GM21619 (cell line): ENCODE results near the gene PPP1R17.

Experiments used
- ATAC-seq: cut with Tn5 transposase; IDR thresholded peaks from one replicate; pipeline ENCODE4 v1.9.1; 2021; ENCODE audit not compliant: unreplicated experiment

The PPP1R17 gene

GRCh38 chr7:31695859-31696614, 9.0 kb downstream of the PPP1R17 start:
- ATAC-seq = peak; percentile 46

GRCh38 chr7:31699050-31699449, 12.0 kb downstream of the PPP1R17 start:
- no peak for ATAC-seq

DNA sequence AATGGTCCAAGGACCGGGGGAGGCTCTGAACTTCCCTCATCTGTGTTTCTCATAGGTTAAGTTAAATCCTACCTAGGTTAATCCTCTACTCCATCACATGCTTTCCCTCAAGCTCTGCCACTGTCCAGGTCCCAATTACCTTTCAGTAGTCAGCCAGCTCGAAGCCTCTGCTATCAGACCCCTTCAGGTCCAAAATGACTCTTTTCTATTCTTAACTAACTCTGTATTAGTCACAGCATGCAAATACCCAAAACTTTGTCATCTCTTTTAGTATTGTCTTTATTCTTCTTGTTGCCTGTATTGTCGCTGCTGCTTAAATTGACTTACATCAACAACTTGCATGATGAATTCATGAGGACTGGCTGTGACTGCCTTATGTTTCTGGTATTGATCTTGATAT, 15.3 kb downstream of the PPP1R17 start:
- ATAC-seq = no peak

GRCh38 chr7:31705377-31705776, 18.4 kb downstream of the PPP1R17 start:
- no peak for ATAC-seq

GRCh38 chr7:31707089-31707488, 20.1 kb downstream of the PPP1R17 start:
- no peak for ATAC-seq

GRCh38 chr7:31710171-31710570, 23.2 kb downstream of the PPP1R17 start:
- no peak for ATAC-seq

GRCh38 chr7:31716355-31716754, 29.3 kb downstream of the PPP1R17 start:
- no peak for ATAC-seq

GRCh38 chr7:31720366-31720765, 33.4 kb downstream of the PPP1R17 start:
- no peak for ATAC-seq

- ATAC-seq = no peak
These were observed 37.7 kb downstream of the PPP1R17 start for GRCh38 chr7:31724696-31725095.

GRCh38 chr7:31729195-31729804, 42.3 kb downstream of the PPP1R17 start:
- no peak for ATAC-seq

DNA sequence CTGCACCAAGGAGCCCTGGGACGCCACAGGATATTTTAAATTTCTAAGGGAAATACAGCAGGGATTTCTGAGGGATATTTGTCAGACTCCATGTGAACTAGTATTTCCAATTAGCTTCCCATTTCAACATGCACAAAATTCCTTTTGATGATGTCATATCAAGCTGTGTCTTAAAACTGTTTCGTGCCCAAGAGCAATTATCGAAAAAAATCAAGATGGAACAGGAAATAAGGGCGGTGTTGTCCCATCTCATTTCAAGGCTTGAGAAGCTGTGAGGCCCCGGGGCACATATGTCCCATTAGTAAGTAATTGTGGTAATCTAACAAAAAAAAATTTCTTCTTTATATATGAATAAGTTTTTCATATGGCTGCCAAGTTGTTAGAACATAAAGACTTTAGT, 47.4 kb downstream of the PPP1R17 start:
- no peak for ATAC-seq

DNA sequence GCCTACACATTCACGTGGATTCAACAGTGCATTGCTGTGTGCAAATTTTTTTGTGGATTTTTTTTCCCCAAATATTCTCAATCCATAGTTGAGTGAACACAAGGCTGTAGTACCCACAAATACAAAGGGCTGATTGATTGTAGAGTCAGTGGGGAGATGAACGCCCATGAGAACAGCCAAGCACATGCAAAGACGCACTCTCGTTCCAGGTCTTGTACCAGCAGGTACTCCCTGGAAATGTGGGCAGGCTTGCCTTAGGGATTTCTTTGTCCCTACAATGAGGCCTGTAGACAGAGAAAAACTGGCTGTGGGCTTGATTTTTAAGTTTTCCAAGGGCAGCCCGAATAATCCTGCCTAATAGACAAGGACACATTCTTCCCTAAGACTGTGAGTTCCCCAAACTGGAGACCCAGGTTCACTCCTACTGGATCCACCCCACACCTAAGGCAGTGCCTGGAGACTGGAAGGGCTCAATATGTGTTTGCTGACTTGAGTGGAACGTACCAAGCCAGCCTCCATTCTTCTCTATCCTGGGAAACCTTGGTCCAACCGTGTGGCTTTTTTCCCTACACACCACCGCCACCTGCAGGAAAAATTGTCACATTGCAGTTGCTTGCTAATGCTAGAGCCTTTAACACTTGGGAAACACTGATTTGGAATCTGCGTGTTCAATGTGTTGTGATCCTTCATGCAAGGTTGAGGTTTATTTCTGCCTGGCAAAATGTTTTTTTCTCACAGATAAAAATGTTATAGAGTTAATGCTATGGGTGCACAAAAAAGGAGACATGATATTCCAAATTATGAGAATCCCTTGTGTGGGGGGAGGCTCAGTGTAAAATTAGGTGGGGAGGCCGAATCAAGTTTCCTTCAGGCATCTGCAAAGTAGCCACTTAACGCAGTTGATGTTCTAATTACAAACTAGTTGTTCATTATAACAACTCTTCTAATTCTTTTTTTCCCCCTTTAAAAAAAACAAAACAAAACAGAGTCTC, 49.3 kb downstream of the PPP1R17 start:
- no peak for ATAC-seq

DNA sequence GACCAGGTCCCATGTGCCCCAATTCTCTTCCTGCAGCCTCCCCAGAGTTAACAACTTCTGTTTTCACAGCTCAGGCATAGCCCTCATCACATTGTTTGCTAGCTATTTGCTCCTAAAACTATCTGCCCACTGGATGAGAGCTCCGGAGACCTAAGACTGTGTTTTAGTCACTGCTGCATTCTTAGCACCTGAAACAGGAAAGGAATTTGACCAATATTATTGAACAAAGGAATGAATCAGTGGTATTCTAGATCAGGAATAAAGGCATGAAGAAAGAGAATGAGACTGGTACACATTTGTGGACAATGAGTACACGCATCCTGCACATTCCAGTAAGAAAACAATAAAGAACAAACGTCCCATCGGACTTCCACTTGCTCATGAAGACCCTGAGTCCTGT, 54.8 kb downstream of the PPP1R17 start:
- ATAC-seq = no peak

DNA sequence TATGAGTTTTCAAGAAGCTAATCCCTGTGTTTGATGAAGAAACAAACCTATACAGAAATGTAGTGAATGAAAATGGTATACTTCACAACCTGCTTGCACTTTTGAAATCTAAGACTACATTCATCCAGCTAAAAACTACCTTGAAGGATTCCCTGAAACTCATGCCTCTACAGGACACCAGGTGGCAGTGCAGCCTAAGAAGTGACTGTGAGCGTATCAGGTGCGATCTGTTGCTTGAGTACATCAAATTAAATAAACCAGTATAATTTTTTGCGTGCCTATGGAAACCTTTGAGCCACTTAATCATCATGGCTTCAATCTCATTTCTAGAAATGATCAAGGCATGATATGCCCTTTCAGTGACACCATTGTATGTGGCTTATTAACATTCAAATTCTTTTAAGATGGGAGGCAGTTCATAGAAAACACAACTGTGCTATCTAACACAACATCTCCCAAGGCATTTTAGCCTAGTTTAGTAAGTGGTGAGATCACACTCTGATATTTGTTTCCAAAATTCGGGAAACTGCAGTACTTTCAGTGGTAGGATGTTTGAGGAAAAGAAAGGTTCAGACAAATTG, 57.4 kb downstream of the PPP1R17 start:
- ATAC-seq = peak; percentile 78

DNA sequence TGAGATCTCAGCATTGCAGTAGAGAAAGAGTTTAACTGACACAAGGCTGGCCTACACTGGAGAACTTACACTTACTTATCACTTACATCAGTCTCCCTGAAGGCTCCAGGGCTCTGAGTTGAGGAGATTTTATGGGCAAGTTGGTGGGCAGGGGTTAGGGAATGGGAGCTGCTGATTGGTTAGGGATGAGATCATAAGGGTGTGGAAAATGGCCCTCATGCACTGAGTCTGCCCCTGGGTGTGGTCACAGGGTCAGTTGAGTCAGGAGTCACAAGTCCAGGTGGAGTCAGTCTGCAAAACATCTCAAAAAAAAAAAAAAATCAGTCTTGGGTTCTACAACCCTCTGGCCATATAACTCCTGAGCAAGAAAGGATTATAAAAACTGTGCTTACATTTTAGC, 60.5 kb downstream of the PPP1R17 start:
- ATAC-seq = no peak

- ATAC-seq = no peak
These were observed 61.1 kb downstream of the PPP1R17 start for GRCh38 chr7:31748084-31748483.

- ATAC-seq = no peak
These were observed 64.7 kb downstream of the PPP1R17 start for GRCh38 chr7:31751726-31752125.
